ENCODE data around the gene PRKCA.

DNA sequence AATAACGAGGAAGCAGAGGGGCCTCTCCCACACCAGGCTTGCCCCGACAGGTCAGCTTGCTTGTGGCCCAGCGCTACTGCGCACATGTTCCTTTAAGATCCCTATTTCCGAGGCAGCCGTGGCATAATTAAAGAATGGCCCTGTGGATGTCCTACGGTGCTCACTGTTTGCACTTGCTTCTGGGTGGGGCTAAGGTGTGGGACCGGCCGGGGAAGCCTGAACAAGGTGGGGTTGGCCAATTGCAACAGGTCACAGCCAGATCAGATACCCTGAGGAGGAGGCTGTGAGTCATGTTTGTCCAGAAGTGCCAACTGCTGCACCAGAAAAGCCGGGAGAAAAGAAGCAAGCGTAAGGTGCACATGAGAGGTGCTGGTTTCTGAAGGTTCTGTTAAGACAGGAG lies 374.0 kb downstream of the PRKCA start:
- no peak for TF ChIP-seq POLR2A (IDR thresholded peaks at IDR 0.05; ENCODE audit: low read length)
- no peak for TF ChIP-seq GATA1 (IDR thresholded peaks at IDR 0.05; ENCODE audit: low read depth, low read length)

Data from erythroblast (primary cell).